Thoracic aorta (tissue), 2 donors: ENCODE results near the gene BRD9. TPM values are rescaled to one million over a fixed set of nuclear protein-coding genes. Genes with fewer than 3 reads are reported as not detected.

Experiments used
- ATAC-seq: fragments of 150-250 bp; one replicate; pipeline ENCODE4 v1.8.0; 2017; ENCODE audit warnings: low read depth; ENCODE audit not compliant: insufficient number of reproducible peaks, low FRiP score
- DNase-seq: peaks from one replicate; pipeline ENCODE4 v3.0.0-alpha.2; 2020; ENCODE audit warnings: low spot score
- H3K27ac ChIP-seq, 2 donors: fragments of 200-600 bp; sonication (generic); 1 replicate in 1 of 2; 2 replicates in 1 of 2; pipeline ENCODE4 v1.5.1; 2016; ENCODE audit warnings: mild to moderate bottlenecking in 2 of 2, moderate library complexity in 2 of 2
- H3K27me3 ChIP-seq: fragments of 200-600 bp; sonication (generic); replicated peaks from 2 replicates; pipeline ENCODE4 v1.6.0; 2016; ENCODE audit warnings: mild to moderate bottlenecking; ENCODE audit not compliant: insufficient read depth
- H3K36me3 ChIP-seq: fragments of 200-600 bp; sonication (generic); one replicate; pipeline ENCODE4 v1.5.1; 2016
- H3K4me1 ChIP-seq, 2 donors: fragments of 200-600 bp; sonication (generic); 1 replicate in 1 of 2; 2 replicates in 1 of 2; pipeline versions ENCODE4 v1.5.1 to v1.6.0; 2016; ENCODE audit warnings: low read depth in 2 of 2, mild to moderate bottlenecking in 1 of 2; ENCODE audit not compliant: control insufficient read depth in 1 of 2
- H3K4me3 ChIP-seq: fragments of 200-600 bp; sonication (generic); 2 replicates; pipeline ENCODE4 v1.5.1; 2016; ENCODE audit warnings: mild to moderate bottlenecking
- H3K9me3 ChIP-seq: fragments of 200-600 bp; sonication (generic); 2 replicates; pipeline ENCODE4 v1.5.1; 2016
- total RNA-seq, 2 donors: library from RNA; depleted of rRNA; stranded (reverse); fragments of >200 nt; gene quantifications; one replicate each; pipeline versions ENCODE4 v1.1.0 to v1.2.3, GENCODE V29; 2016
- TF ChIP-seq, protein P1 (sequence below): fragments of 200-600 bp; sonication (generic); IDR thresholded peaks from one replicate; pipeline ENCODE4 v1.5.1; 2019; ENCODE audit warnings: antibody characterized with exemption

Gene BRD9
- total RNA-seq, 2 donors from 2014 or later, result 30.7 to 54.5 TPM

DNA sequence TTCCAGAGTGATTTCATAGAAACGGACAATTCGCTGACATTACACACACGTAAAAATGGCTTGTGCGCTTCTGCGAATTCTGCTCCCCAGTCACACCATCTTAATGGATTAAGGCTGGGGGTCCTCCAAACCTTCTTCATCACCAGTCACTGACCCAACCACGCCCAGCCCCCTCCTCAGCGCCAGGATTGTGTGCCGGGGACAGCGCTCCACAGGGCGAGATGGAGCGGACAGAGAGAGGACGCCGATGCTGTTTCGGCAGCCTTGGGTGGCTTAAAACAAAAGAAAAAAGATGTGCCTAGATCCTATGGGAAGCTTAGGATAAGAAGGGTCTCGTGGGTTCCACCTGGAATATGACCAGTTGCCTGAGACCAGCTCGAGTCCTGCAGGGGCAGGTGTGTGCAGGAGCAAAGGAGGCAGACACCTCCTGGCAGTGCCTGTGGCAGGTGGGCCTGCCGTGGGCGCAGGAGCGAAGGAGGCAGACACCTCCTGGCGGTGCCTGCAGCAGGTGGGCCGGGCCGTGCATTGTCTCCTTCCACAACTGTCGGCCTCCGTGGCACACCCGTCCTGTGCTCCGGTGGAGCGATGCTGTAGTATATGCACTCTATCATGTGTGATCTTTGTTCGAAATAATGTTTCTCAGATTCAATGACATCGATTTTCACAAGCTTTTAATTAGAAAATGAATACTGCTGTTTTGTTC is 20.9 kb downstream of the BRD9 start:
- peaks cover 73% of the 10 kb centered on the region for H3K36me3 ChIP-seq

DNA sequence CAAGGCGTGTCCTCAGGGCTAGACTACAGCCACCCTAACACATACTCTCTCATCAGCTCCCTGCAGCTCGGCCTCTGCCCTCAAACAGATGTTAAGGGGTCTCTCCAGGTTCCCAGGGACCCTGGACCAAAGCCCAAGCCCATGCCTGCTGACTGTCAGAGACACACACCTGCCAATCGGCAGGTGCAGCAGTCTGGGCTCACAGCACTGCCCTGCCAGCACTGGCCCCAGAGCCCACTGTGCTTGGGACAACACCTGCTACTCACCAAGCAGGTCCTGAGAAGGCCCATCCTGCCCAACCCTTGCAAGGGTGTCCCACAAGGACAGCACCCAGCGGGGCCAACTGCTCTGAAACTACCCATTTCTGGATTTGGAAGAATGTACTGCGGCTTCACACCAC is 21.6 kb downstream of the BRD9 start:
- TF ChIP-seq, protein P1, sequence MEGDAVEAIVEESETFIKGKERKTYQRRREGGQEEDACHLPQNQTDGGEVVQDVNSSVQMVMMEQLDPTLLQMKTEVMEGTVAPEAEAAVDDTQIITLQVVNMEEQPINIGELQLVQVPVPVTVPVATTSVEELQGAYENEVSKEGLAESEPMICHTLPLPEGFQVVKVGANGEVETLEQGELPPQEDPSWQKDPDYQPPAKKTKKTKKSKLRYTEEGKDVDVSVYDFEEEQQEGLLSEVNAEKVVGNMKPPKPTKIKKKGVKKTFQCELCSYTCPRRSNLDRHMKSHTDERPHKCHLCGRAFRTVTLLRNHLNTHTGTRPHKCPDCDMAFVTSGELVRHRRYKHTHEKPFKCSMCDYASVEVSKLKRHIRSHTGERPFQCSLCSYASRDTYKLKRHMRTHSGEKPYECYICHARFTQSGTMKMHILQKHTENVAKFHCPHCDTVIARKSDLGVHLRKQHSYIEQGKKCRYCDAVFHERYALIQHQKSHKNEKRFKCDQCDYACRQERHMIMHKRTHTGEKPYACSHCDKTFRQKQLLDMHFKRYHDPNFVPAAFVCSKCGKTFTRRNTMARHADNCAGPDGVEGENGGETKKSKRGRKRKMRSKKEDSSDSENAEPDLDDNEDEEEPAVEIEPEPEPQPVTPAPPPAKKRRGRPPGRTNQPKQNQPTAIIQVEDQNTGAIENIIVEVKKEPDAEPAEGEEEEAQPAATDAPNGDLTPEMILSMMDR, result no peak
- Histone ChIP-seq H3K27ac (no peak overlapping the region), H3K36me3 (peaks cover 69% of the 10 kb centered on the region), H3K4me3 (no peak overlapping the region), H3K9me3 (no peaks in the 10 kb centered on the region), H3K27me3 (no peaks in the 10 kb centered on the region), H3K4me1 (no peaks in the 10 kb centered on the region)
- ATAC-seq, result no peak
- no peak for DNase-seq

More for the DNA sequence above, 20.9 kb downstream of the BRD9 start:
- Histone ChIP-seq H3K9me3 (no peaks in the 10 kb centered on the region), H3K4me1 (no peaks in the 10 kb centered on the region), H3K27me3 (no peaks in the 10 kb centered on the region), H3K4me3 (no peak overlapping the region), H3K27ac (no peak overlapping the region)
- TF ChIP-seq, protein P1, result no peak
- ATAC-seq (no peak), DNase-seq (no peak)

- no peaks in the 10 kb centered on the region for H3K9me3 ChIP-seq
- peaks cover 63% of the 10 kb centered on the region for H3K36me3 ChIP-seq
- DNase-seq (no peak), ATAC-seq (no peak)
- no peak overlapping the region for H3K4me3 ChIP-seq
- TF ChIP-seq, protein P1, result no peak
- no peak overlapping the region for H3K27ac ChIP-seq
- no peaks in the 10 kb centered on the region for H3K4me1 ChIP-seq
- no peaks in the 10 kb centered on the region for H3K27me3 ChIP-seq
These were observed 24.0 kb downstream of the BRD9 start for GRCh38 chr5:868428-869135.

GRCh38 chr5:867300-867870 is 25.2 kb downstream of the BRD9 start:
- H3K9me3 ChIP-seq, result no peaks in the 10 kb centered on the region
- ATAC-seq (no peak), DNase-seq (no peak)
- H3K27me3 ChIP-seq, result no peaks in the 10 kb centered on the region
- TF ChIP-seq, protein P1, result no peak
- H3K4me1 ChIP-seq, result no peaks in the 10 kb centered on the region
- peaks cover 65% of the 10 kb centered on the region for H3K36me3 ChIP-seq
- no peak overlapping the region for H3K27ac ChIP-seq
- no peak overlapping the region for H3K4me3 ChIP-seq

- Histone ChIP-seq H3K27ac (no peak overlapping the region), H3K27me3 (no peaks in the 10 kb centered on the region), H3K36me3 (peaks cover 59% of the 10 kb centered on the region), H3K9me3 (no peaks in the 10 kb centered on the region), H3K4me1 (no peaks in the 10 kb centered on the region), H3K4me3 (no peak overlapping the region)
- TF ChIP-seq, protein P1, result no peak
- ATAC-seq (no peak), DNase-seq (no peak)
These were observed 26.8 kb downstream of the BRD9 start for GRCh38 chr5:865771-866170.
